ENCODE data around the gene EFNA3. TPM values are rescaled to one million over a fixed set of nuclear protein-coding genes. Genes with fewer than 3 reads are reported as not detected.

EFNA3 gene
- polyA plus RNA-seq, 3 donors, result 0.45 to 1.7 (median 0.92) TPM

DNA sequence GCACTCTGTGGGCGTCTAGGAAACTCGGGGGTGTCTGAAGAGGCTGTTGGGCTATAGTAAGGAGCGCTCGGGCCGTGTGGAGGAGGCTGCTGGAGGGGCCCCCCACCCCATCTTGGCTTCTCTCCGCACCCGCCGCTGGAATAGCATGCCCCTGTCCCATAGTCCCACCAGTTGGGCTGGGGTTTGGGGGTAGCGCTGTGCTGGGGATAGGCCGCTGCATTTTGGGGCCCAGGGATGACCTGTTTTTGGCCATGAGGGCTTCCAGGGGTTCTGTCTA, 511 bp downstream of the EFNA3 start:
- Histone ChIP-seq H3K4me3 (replicated peaks in 1 of 3; ENCODE audit: low read depth in 2 of 3, low read length in 3 of 3) (peak overlapping the region in 1 of 3 experiments; percentile 67), H4K20me1 (ENCODE audit: insufficient read depth, low read length) (peaks cover 38% of the 10 kb centered on the region), H3K36me3 (replicated peaks in 1 of 2; ENCODE audit: control insufficient read depth in 1 of 2, insufficient read depth in 2 of 2, low read length in 2 of 2) (no peaks in the 10 kb centered on the region), H3K9me3 (replicated peaks in 1 of 2; ENCODE audit: control insufficient read depth in 1 of 2, insufficient read depth in 1 of 2, low read length in 2 of 2) (peaks cover 0 to 16% of the 10 kb centered on the region in 2 donors), H3K79me2 (ENCODE audit: insufficient read depth, low read length) (no peaks in the 10 kb centered on the region), H3K4me2 (replicated peaks; ENCODE audit: extremely low read depth, low read length, poor library complexity, severe bottlenecking) (peak overlapping the region; percentile 77), H3K27me3 (ENCODE audit: control insufficient read depth in 2 of 2, insufficient read depth in 2 of 2, low read length in 2 of 2) (peaks cover 57 to 74% of the 10 kb centered on the region in 2 donors), H3K27ac (ENCODE audit: low read depth in 1 of 2, low read length in 2 of 2) (no peak overlapping the region), H2AFZ (ENCODE audit: insufficient read depth, low read depth, low read length, poor library complexity, severe bottlenecking) (no peak overlapping the region), H3K4me1 (ENCODE audit: control insufficient read depth in 1 of 2, insufficient read depth in 2 of 2, low read length in 2 of 2) (peaks cover 44 to 53% of the 10 kb centered on the region in 2 donors), H3K9ac (ENCODE audit: insufficient read depth, low read length, poor library complexity, severe bottlenecking) (peak overlapping the region; percentile 36)
- H3K27ac Mint-ChIP-seq, result no peak overlapping the region
- intact Hi-C loops (cut with micrococcal nuclease), result no loop called here
- no peak for DNase-seq
- TF ChIP-seq, protein P1, sequence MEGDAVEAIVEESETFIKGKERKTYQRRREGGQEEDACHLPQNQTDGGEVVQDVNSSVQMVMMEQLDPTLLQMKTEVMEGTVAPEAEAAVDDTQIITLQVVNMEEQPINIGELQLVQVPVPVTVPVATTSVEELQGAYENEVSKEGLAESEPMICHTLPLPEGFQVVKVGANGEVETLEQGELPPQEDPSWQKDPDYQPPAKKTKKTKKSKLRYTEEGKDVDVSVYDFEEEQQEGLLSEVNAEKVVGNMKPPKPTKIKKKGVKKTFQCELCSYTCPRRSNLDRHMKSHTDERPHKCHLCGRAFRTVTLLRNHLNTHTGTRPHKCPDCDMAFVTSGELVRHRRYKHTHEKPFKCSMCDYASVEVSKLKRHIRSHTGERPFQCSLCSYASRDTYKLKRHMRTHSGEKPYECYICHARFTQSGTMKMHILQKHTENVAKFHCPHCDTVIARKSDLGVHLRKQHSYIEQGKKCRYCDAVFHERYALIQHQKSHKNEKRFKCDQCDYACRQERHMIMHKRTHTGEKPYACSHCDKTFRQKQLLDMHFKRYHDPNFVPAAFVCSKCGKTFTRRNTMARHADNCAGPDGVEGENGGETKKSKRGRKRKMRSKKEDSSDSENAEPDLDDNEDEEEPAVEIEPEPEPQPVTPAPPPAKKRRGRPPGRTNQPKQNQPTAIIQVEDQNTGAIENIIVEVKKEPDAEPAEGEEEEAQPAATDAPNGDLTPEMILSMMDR (IDR thresholded peaks at IDR 0.05), result no peak
- peaks cover 59 to 81% (median 73%) of the 10 kb centered on the region in 3 donors for H3K27me3 Mint-ChIP-seq (ENCODE audit: low read depth in 3 of 3)
- peaks cover 0 to 41% (median 15%) of the 10 kb centered on the region in 7 donors for H3K9me3 Mint-ChIP-seq
- H3K4me1 Mint-ChIP-seq, result peaks cover 37% of the 10 kb centered on the region
- H3K4me3 Mint-ChIP-seq, result peak overlapping the region; percentile 65 to 91
- 24% methylated on average over 2 of the region's 10 CpGs for WGBS (ENCODE audit: insufficient coverage)
- H3K36me3 Mint-ChIP-seq, result peaks cover 13 to 18% of the 10 kb centered on the region in 2 donors

DNA sequence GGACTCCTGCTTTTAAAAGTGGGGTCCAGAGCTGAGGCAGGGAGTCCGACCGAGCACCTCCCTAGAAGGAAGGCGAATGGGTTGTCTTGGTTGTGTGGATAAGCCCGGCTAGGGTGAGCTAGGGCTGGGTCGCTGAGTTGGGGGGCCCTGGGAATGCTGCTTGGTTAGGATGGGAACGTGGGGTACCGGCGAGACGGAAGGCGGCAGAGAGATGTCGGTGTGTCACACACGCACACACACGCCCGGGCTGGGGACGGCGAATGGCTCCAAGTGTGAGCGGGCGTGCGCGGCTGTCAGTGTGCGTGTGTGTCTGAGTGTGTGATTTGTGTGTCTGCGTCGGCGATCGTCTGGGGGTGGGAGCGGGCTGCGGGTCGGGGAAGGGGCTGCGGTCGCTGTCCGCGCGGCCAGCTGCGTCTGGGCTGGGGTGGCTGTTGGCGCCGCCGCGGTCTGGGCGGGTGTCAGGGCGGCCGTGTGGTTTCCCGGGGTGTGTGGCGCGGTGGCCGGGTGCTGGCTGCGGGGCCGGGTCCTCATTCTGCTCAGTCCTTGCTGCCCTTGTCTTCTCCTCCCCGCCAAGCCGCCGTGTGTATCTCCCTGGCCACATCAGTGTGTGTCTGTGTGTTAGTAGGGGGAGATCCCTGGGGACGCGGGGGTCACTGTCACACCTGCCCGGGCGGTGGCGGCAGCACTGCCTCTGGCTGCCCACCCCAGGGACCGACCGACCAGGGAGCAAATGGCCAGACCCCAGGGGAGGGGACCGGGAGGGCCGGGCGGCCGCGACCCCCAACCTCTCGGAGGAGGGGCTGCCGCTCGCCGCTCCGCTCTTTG, 1.1 kb downstream of the EFNA3 start:
- no peaks in the 10 kb centered on the region for H3K79me2 ChIP-seq (ENCODE audit: insufficient read depth, low read length)
- H3K4me1 ChIP-seq (ENCODE audit: control insufficient read depth in 1 of 2, insufficient read depth in 2 of 2, low read length in 2 of 2), result peaks cover 49 to 58% of the 10 kb centered on the region in 2 donors
- Mint-ChIP-seq H3K27ac (peak overlapping the region in 1 of 7 donors; percentile 41), H3K4me1 (peaks cover 43% of the 10 kb centered on the region), H3K36me3 (peaks cover 13 to 18% of the 10 kb centered on the region in 2 donors), H3K4me3 (peak overlapping the region; percentile 65 to 91), H3K9me3 (peaks cover 0 to 41% (median 15%) of the 10 kb centered on the region in 7 donors), H3K27me3 (ENCODE audit: low read depth in 3 of 3) (peaks cover 61 to 80% (median 75%) of the 10 kb centered on the region in 3 donors)
- H3K27me3 ChIP-seq (ENCODE audit: control insufficient read depth in 2 of 2, insufficient read depth in 2 of 2, low read length in 2 of 2), result peaks cover 57 to 76% of the 10 kb centered on the region in 2 donors
- no peak for DNase-seq
- H3K27ac ChIP-seq (ENCODE audit: low read depth in 1 of 2, low read length in 2 of 2), result no peak overlapping the region
- peak overlapping the region in 1 of 3 experiments; percentile 67 for H3K4me3 ChIP-seq (replicated peaks in 1 of 3; ENCODE audit: low read depth in 2 of 3, low read length in 3 of 3)
- H3K4me2 ChIP-seq (replicated peaks; ENCODE audit: extremely low read depth, low read length, poor library complexity, severe bottlenecking), result peak overlapping the region; percentile 77
- no peak overlapping the region for H3K9ac ChIP-seq (ENCODE audit: insufficient read depth, low read length, poor library complexity, severe bottlenecking)
- H2AFZ ChIP-seq (ENCODE audit: insufficient read depth, low read depth, low read length, poor library complexity, severe bottlenecking), result no peak overlapping the region
- TF ChIP-seq, protein P1 (IDR thresholded peaks at IDR 0.05), result no peak
- H3K9me3 ChIP-seq (replicated peaks in 1 of 2; ENCODE audit: control insufficient read depth in 1 of 2, insufficient read depth in 1 of 2, low read length in 2 of 2), result peaks cover 0 to 16% of the 10 kb centered on the region in 2 donors
- H3K36me3 ChIP-seq (replicated peaks in 1 of 2; ENCODE audit: control insufficient read depth in 1 of 2, insufficient read depth in 2 of 2, low read length in 2 of 2), result no peaks in the 10 kb centered on the region
- H4K20me1 ChIP-seq (ENCODE audit: insufficient read depth, low read length), result peaks cover 41% of the 10 kb centered on the region
- intact Hi-C loops (cut with micrococcal nuclease), result loop anchor here in 1 of 2 donors (10.0 kb wide), 1 partner anchor 525 kb away; the partner anchor contains the start of gene UBE2Q1
- WGBS (ENCODE audit: insufficient coverage), result under 1% methylated on average over 46 of the region's 67 CpGs

Data from CD14-positive monocyte (primary cell).